B cell (primary cell): ENCODE results near the gene TBXA2R. TPM values are rescaled to one million over a fixed set of nuclear protein-coding genes. Genes with fewer than 3 reads are reported as not detected.

Experiments
- ATAC-seq: fragments of 200-7000 bp; cut with Tn5 transposase; one replicate; pipeline ENCODE4 v1.10.0; 2021; ENCODE audit warnings: low read depth, mild to moderate bottlenecking, moderate number of reproducible peaks, moderate library complexity
- CTCF ChIA-PET: fragments of 350-600 bp; sonication (Branson Sonifier 250); formaldehyde crosslinking; loops from one replicate; lab custom pipeline; 2021; ENCODE audit warnings: antibody characterized with exemption, inconsistent platforms; lab: Charles Lee
- POLR2A ChIA-PET: fragments of 350-600 bp; sonication (Branson Sonifier 250); formaldehyde crosslinking; loops from one replicate; lab custom pipeline; 2021; ENCODE audit warnings: antibody characterized with exemption; lab: Charles Lee
- DNase-seq: peaks from one replicate; pipeline ENCODE4 v3.0.0; 2013
- H2AFZ ChIP-seq: 2 replicates; pipeline ENCODE4 v1.6.1; 2012; ENCODE audit warnings: mild to moderate bottlenecking, low read depth, low read length; ENCODE audit not compliant: insufficient read depth, poor library complexity, severe bottlenecking
- H3K27ac ChIP-seq, 2 donors: 1 replicate in 1 of 2; 2 replicates in 1 of 2; pipeline ENCODE4 v1.5.1; 2012 to 2013; ENCODE audit warnings: low read length in 2 of 2, mild to moderate bottlenecking in 2 of 2, moderate library complexity in 1 of 2
- H3K27me3 ChIP-seq, 4 experiments: fragments of 200-600 bp in 1 of 4; sonication (generic) in 1 of 4; replicated peaks in 1 of 4; 1 replicate in 2 of 4; 2 replicates in 2 of 4; pipeline versions ENCODE4 v1.6.1 to v1.7.0; 2013 to 2016; ENCODE audit warnings: low read length in 3 of 4, mild to moderate bottlenecking in 2 of 4, mixed read lengths in 1 of 4, moderate library complexity in 1 of 4; ENCODE audit not compliant: insufficient read depth in 4 of 4, control insufficient read depth in 3 of 4; ENCODE audit errors: control extremely low read depth in 1 of 4
- H3K36me3 ChIP-seq, 2 experiments: replicated peaks in 1 of 2; 1 replicate in 1 of 2; 2 replicates in 1 of 2; pipeline versions ENCODE4 v1.6.1 to v1.7.1; 2013; ENCODE audit warnings: low read length in 1 of 2; ENCODE audit not compliant: insufficient read depth in 2 of 2, control insufficient read depth in 1 of 2; ENCODE audit errors: control extremely low read depth in 1 of 2, extremely low read depth in 1 of 2
- H3K4me1 ChIP-seq, 2 donors: fragments of 200-600 bp in 1 of 2; sonication (generic) in 1 of 2; 1 replicate in 1 of 2; 2 replicates in 1 of 2; pipeline versions ENCODE4 v1.5.1 to v1.6.1; 2013 to 2017; ENCODE audit warnings: low read length in 2 of 2; ENCODE audit not compliant: control insufficient read depth in 2 of 2, insufficient read depth in 2 of 2
- H3K4me2 ChIP-seq: replicated peaks from 2 replicates; pipeline ENCODE3; 2012; ENCODE audit warnings: mild to moderate bottlenecking, low read depth, low read length; ENCODE audit not compliant: poor library complexity, severe bottlenecking
- H3K4me3 ChIP-seq, 5 experiments: fragments of 200-600 bp in 1 of 5; sonication (generic) in 1 of 5; 1 replicate in 3 of 5; 2 replicates in 2 of 5; pipeline versions ENCODE4 v1.5.1 to v1.7.0; 2011 to 2016; ENCODE audit warnings: low read length in 4 of 5, mild to moderate bottlenecking in 4 of 5, low read depth in 2 of 5, control low read depth in 1 of 5, moderate library complexity in 1 of 5; ENCODE audit not compliant: insufficient read depth in 1 of 5; ENCODE audit errors: control extremely low read depth in 1 of 5, extremely low read depth in 1 of 5
- H3K79me2 ChIP-seq: fragments of 200-600 bp; sonication (generic); one replicate; pipeline ENCODE4 v1.6.0; 2016; ENCODE audit warnings: low read length; ENCODE audit not compliant: control insufficient read depth, insufficient read depth
- H3K9ac ChIP-seq: fragments of 200-600 bp; sonication (generic); 2 replicates; pipeline ENCODE4 v1.6.1; 2017; ENCODE audit warnings: mild to moderate bottlenecking, low read length, moderate library complexity
- H3K9me3 ChIP-seq, 3 donors: one replicate each; pipeline versions ENCODE4 v1.6.1 to v1.7.1; 2013; ENCODE audit warnings: low read length in 2 of 3; ENCODE audit not compliant: control insufficient read depth in 2 of 3, insufficient read depth in 1 of 3; ENCODE audit errors: control extremely low read depth in 1 of 3
- H4K20me1 ChIP-seq: 2 replicates; pipeline ENCODE4 v1.6.0; 2012; ENCODE audit warnings: mild to moderate bottlenecking, low read length; ENCODE audit not compliant: insufficient read depth, control insufficient read depth, poor library complexity, severe bottlenecking
- H3K27ac Mint-ChIP-seq: one replicate; pipeline ENCODE4 v1.8.0; 2021; ENCODE audit warnings: mixed read lengths
- H3K27me3 Mint-ChIP-seq: one replicate; pipeline ENCODE4 v1.8.0; 2021; ENCODE audit warnings: mixed read lengths
- H3K4me1 Mint-ChIP-seq: one replicate; pipeline ENCODE4 v1.8.0; 2021; ENCODE audit warnings: mixed read lengths
- H3K4me3 Mint-ChIP-seq: one replicate; pipeline ENCODE4 v1.8.0; 2021; ENCODE audit warnings: mixed read lengths
- H3K9me3 Mint-ChIP-seq: one replicate; pipeline ENCODE4 v1.8.0; 2022; ENCODE audit warnings: mixed read lengths; ENCODE audit not compliant: insufficient read depth
- CTCF ChIP-seq: fragments of 200-600 bp; IDR thresholded peaks from one replicate; pipeline ENCODE4 v1.8.0; 2022; ENCODE audit warnings: antibody characterized with exemption, mild to moderate bottlenecking
- EZH2 ChIP-seq: IDR thresholded peaks from 2 replicates; pipeline ENCODE4 v1.6.1; 2012; ENCODE audit warnings: borderline replicate concordance, low read depth, mild to moderate bottlenecking, moderate library complexity, low read length; ENCODE audit not compliant: insufficient read depth, poor library complexity, severe bottlenecking
- WGBS: methylation state at CpG from one replicate; pipeline ENCODE4 v1.1.5; 2013; ENCODE audit warnings: missing lambda C conversion rate; ENCODE audit not compliant: insufficient coverage; 5-methylcytosine and 5-hydroxymethylcytosine counted together
- intact Hi-C: fragments of 100-400 bp; cut with micrococcal nuclease; formaldehyde crosslinking; loops from one replicate; pipeline ENCODE4 v1.10.0; 2022
- polyA plus RNA-seq: library from polyadenylated mRNA; depleted of rRNA; stranded (reverse); fragments of >200 nt; gene quantifications from 2 replicates; pipeline ENCODE4 v1.2.3, GENCODE V29; 2012
- total RNA-seq, 2 donors: library from RNA; stranded (reverse); fragments of 120-200 nt in 1 of 2; gene quantifications; 1 replicate in 1 of 2; 2 replicates in 1 of 2; pipeline versions ENCODE4 v1.2.3 to v1.2.4, GENCODE V29; 2013 to 2022

TBXA2R gene
- total and polyA plus RNA-seq, 2 donors (not counting 1 experiment from before 2014, with no cell fraction given), result 3.9 to 7.9 TPM

GRCh38 chr19:3550947-3551791 is 55.5 kb downstream of the TBXA2R start:
- Histone ChIP-seq H4K20me1 (peaks cover 44% of the 10 kb centered on the region), H3K4me1 (peaks cover 32 to 39% of the 10 kb centered on the region in 2 donors), H3K4me2 (no peak overlapping the region), H3K4me3 (no peak overlapping the region), H2AFZ (no peak overlapping the region), H3K9ac (no peak overlapping the region), H3K36me3 (peaks cover 0 to 24% of the 10 kb centered on the region in 2 experiments), H3K27me3 (no peaks in the 10 kb centered on the region), H3K9me3 (no peaks in the 10 kb centered on the region), H3K27ac (no peak overlapping the region), H3K79me2 (peaks cover 50% of the 10 kb centered on the region)
- ChIA-PET CTCF (no interaction called here), POLR2A (interaction anchor here (0.5 kb wide), 1 partner anchor 47 kb away, joined by 3 read pairs; no protein-coding TSS in a partner anchor)
- Mint-ChIP-seq H3K27ac (peak overlapping the region; percentile 81), H3K4me1 (peaks cover 37% of the 10 kb centered on the region), H3K9me3 (no peaks in the 10 kb centered on the region), H3K27me3 (no peaks in the 10 kb centered on the region), H3K4me3 (peak overlapping the region; percentile 41)
- DNase-seq, result no peak
- WGBS, result 96% methylated on average over 32 of the region's 34 CpGs
- TF ChIP-seq EZH2 (no peak), CTCF (no peak)
- no peak for ATAC-seq
- intact Hi-C loops, result loop anchor here (5.0 kb wide), 1 partner anchor 34 kb away; no protein-coding TSS in a partner anchor

- H3K27ac Mint-ChIP-seq, result peak overlapping the region; percentile 46
- Histone ChIP-seq H4K20me1 (peaks cover 49% of the 10 kb centered on the region), H3K79me2 (peaks cover 42% of the 10 kb centered on the region), H3K4me2 (no peak overlapping the region), H3K27me3 (no peaks in the 10 kb centered on the region), H3K36me3 (peaks cover 0 to 33% of the 10 kb centered on the region in 2 experiments), H3K27ac (no peak overlapping the region), H3K4me1 (peaks cover 19 to 25% of the 10 kb centered on the region in 2 donors), H3K9me3 (no peaks in the 10 kb centered on the region), H3K4me3 (no peak overlapping the region), H3K9ac (no peak overlapping the region), H2AFZ (no peak overlapping the region)
- no peaks in the 10 kb centered on the region for H3K9me3 Mint-ChIP-seq
- CTCF ChIA-PET, result interaction anchor here (5.4 kb wide), 1 partner anchor 68 kb away, joined by 47 read pairs; no protein-coding TSS in a partner anchor
- ATAC-seq, result no peak
- intact Hi-C loops, result loop anchor here (5.0 kb wide), 1 partner anchor 33 kb away; no protein-coding TSS in a partner anchor
- POLR2A ChIA-PET, result no interaction called here
- TF ChIP-seq EZH2 (no peak), CTCF (no peak)
- H3K4me1 Mint-ChIP-seq, result peaks cover 33% of the 10 kb centered on the region
- no peaks in the 10 kb centered on the region for H3K27me3 Mint-ChIP-seq
- WGBS, result 97% methylated on average over 7 of the region's 10 CpGs
- no peak overlapping the region for H3K4me3 Mint-ChIP-seq
- no peak for DNase-seq
These were observed 56.9 kb downstream of the TBXA2R start for GRCh38 chr19:3549816-3550215.
